K562 (cell line): Measurements from ENCODE around the gene OLFML3. TPM values are rescaled to one million over a fixed set of nuclear protein-coding genes. Genes with fewer than 3 reads are reported as not detected.

Experiments
- BRF2 ChIP-seq: IDR thresholded peaks from 3 replicates; pipeline ENCODE4 v1.6.1; 2011; ENCODE audit warnings: borderline replicate concordance, mild to moderate bottlenecking; ENCODE audit not compliant: insufficient read length, insufficient read depth
- CEBPG ChIP-seq, 3 experiments: fragments of 200-800 bp in 1 of 3; sonication (Bioruptor generic) in 1 of 3; sonication (generic) in 1 of 3; formaldehyde crosslinking in 1 of 3; IDR thresholded peaks in 2 of 3; conservative IDR thresholded peaks in 1 of 3; 2 replicates each; pipeline versions ENCODE4 v1.6.1 to v1.8.0; 2016 to 2022; ENCODE audit warnings: missing compliant biosample characterization in 2 of 3, missing genetic modification characterization in 2 of 3, mild to moderate bottlenecking in 1 of 3, missing genetic modification reagents in 1 of 3
- FOXJ2 ChIP-seq: fragments of 200-800 bp; sonication (Bioruptor generic); IDR thresholded peaks from 2 replicates; pipeline ENCODE4 v1.6.1; 2016; ENCODE audit warnings: missing genetic modification characterization, missing compliant biosample characterization
- GTF2B ChIP-seq: IDR thresholded peaks from 2 replicates; pipeline ENCODE4 v1.6.1; 2011; ENCODE audit not compliant: insufficient read length; ENCODE audit errors: extremely low read depth
- MAFG ChIP-seq: fragments of 450-650 bp; conservative IDR thresholded peaks from 2 replicates; pipeline ENCODE4 v1.6.1; 2016; ENCODE audit warnings: missing genetic modification characterization, missing compliant biosample characterization
- MEF2A ChIP-seq: IDR thresholded peaks from 2 replicates; pipeline ENCODE4 v1.6.1; 2011; ENCODE audit warnings: low read depth, mild to moderate bottlenecking, low read length, moderate library complexity; ENCODE audit not compliant: control insufficient read depth
- ZBTB7A ChIP-seq: IDR thresholded peaks from 2 replicates; pipeline ENCODE4 v1.6.1; 2011; ENCODE audit warnings: low read depth, mild to moderate bottlenecking, low read length, moderate library complexity, borderline replicate concordance; ENCODE audit not compliant: control insufficient read depth
- ZNF740 ChIP-seq, 3 experiments: fragments of 200-800 bp in 1 of 3; sonication (Bioruptor generic) in 1 of 3; sonication (generic) in 1 of 3; formaldehyde crosslinking in 1 of 3; IDR thresholded peaks; 2 replicates each; pipeline versions ENCODE4 v1.6.1 to v1.8.0; 2016 to 2022; ENCODE audit warnings: mild to moderate bottlenecking in 2 of 3, missing compliant biosample characterization in 2 of 3, missing genetic modification characterization in 2 of 3, missing genetic modification reagents in 1 of 3
- polyA plus RNA-seq, 8 experiments: library from polyadenylated mRNA; depleted of rRNA in 4 of 8; stranded (reverse) in 5 of 8; unstranded in 3 of 8; fragments of >200 nt; fragmentation: Nextera tagmentation in 2 of 8; fragmentation: Illumina TruSeq in 1 of 8; extraction: Ambion mirVana in 2 of 8; extraction: Trizol in 1 of 8; gene quantifications; 2 replicates each; pipeline versions ENCODE4 v1.2.1 to v1.2.3, GENCODE V29; 2011 to 2014; ENCODE audit warnings: inconsistent platforms in 1 of 8, missing spikeins in 1 of 8
- total RNA-seq, 7 experiments: library from RNA; depleted of rRNA in 6 of 7; stranded (reverse); fragments of >200 nt in 6 of 7; fragmentation: Illumina TruSeq in 2 of 7; extraction: Trizol in 2 of 7; gene quantifications; 2 replicates each; pipeline versions ENCODE4 v1.2.1 to v1.2.3, GENCODE V29; 2011 to 2021; ENCODE audit warnings: low replicate concordance in 1 of 7
- TF ChIP-seq, protein P1 (sequence below): fragments of 250-450 bp; sonication (Bioruptor Pico); IDR thresholded peaks from 2 replicates; pipeline ENCODE4 v1.4.0; 2020; ENCODE audit warnings: mild to moderate bottlenecking, moderate library complexity
- TF ChIP-seq, protein P2 (sequence below): fragments of 250-450 bp; sonication (Bioruptor Pico); IDR thresholded peaks from 2 replicates; pipeline ENCODE4 v1.8.0; 2021; ENCODE audit warnings: moderate library complexity, mild to moderate bottlenecking, inconsistent platforms
- TF ChIP-seq, protein P3 (sequence below): fragments of 200-800 bp; sonication (Bioruptor generic); IDR thresholded peaks from 2 replicates; pipeline ENCODE4 v1.6.1; 2017; ENCODE audit warnings: missing genetic modification characterization, missing compliant biosample characterization
- TF ChIP-seq, protein P4 (sequence below): fragments of 450-650 bp; formaldehyde crosslinking; IDR thresholded peaks from 2 replicates; pipeline ENCODE4 v1.4.0; 2020; ENCODE audit warnings: mild to moderate bottlenecking, moderate library complexity

The OLFML3 gene
- total and polyA plus RNA-seq, 9 of the 15 experiments (the other 6 are each of a cell fraction or from before 2014, with no cell fraction given): 0.07 to 0.13 (median 0.07) TPM; not detected in 6

DNA sequence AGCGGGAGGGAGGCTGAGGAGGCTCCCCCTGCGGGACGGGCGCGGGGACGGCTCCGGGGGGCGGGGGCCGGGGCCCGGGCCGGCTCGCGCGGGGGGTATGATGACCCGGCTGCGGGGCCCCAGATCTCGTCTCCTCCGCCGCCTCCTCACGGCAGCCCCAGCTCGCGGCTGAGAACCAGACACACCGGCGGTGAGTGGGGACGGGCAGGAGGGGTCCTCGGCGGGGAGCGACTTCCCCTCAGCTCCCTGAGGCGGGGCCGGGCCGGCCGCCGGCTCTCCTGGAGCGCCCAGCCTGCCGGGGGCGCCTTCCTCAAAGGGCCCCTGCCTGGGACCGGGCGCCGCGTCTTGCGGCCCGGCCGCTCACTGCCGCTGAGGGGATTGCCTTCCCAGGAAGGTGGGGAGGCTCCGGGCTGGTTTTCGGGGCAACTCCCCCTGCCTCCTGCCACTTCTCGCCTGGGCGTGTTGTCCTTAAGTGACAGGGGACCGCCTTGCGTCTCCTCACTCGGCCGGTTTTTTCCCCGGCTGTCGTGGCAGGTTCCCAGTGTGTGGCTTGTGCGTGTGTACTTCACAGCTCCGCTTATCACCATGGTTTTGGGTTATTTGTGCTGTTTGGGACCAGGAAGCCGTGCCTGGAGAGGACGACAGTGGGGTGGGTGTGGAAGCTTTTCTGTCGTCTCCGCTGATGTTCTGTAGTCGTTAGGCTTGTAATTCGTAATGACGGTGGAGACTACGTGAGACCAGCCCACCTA is 49.4 kb upstream of the OLFML3 start (continued):
- no peak for TF ChIP-seq GTF2B
- TF ChIP-seq ZNF740 (CRISPR knock-in tag; IDR thresholded peaks at IDR 0.05): peak; percentile 39
- no peak for TF ChIP-seq ZNF740 (tag; IDR thresholded peaks at IDR 0.05)
- TF ChIP-seq MEF2A: no peak
- TF ChIP-seq, protein P1, sequence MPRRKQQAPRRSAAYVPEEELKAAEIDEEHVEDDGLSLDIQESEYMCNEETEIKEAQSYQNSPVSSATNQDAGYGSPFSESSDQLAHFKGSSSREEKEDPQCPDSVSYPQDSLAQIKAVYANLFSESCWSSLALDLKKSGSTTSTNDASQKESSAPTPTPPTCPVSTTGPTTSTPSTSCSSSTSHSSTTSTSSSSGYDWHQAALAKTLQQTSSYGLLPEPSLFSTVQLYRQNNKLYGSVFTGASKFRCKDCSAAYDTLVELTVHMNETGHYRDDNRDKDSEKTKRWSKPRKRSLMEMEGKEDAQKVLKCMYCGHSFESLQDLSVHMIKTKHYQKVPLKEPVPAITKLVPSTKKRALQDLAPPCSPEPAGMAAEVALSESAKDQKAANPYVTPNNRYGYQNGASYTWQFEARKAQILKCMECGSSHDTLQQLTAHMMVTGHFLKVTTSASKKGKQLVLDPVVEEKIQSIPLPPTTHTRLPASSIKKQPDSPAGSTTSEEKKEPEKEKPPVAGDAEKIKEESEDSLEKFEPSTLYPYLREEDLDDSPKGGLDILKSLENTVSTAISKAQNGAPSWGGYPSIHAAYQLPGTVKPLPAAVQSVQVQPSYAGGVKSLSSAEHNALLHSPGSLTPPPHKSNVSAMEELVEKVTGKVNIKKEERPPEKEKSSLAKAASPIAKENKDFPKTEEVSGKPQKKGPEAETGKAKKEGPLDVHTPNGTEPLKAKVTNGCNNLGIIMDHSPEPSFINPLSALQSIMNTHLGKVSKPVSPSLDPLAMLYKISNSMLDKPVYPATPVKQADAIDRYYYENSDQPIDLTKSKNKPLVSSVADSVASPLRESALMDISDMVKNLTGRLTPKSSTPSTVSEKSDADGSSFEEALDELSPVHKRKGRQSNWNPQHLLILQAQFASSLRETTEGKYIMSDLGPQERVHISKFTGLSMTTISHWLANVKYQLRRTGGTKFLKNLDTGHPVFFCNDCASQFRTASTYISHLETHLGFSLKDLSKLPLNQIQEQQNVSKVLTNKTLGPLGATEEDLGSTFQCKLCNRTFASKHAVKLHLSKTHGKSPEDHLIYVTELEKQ: no peak
- TF ChIP-seq, protein P2, sequence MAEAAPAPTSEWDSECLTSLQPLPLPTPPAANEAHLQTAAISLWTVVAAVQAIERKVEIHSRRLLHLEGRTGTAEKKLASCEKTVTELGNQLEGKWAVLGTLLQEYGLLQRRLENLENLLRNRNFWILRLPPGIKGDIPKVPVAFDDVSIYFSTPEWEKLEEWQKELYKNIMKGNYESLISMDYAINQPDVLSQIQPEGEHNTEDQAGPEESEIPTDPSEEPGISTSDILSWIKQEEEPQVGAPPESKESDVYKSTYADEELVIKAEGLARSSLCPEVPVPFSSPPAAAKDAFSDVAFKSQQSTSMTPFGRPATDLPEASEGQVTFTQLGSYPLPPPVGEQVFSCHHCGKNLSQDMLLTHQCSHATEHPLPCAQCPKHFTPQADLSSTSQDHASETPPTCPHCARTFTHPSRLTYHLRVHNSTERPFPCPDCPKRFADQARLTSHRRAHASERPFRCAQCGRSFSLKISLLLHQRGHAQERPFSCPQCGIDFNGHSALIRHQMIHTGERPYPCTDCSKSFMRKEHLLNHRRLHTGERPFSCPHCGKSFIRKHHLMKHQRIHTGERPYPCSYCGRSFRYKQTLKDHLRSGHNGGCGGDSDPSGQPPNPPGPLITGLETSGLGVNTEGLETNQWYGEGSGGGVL (CRISPR knock-in tag): no peak
- TF ChIP-seq, protein P3, sequence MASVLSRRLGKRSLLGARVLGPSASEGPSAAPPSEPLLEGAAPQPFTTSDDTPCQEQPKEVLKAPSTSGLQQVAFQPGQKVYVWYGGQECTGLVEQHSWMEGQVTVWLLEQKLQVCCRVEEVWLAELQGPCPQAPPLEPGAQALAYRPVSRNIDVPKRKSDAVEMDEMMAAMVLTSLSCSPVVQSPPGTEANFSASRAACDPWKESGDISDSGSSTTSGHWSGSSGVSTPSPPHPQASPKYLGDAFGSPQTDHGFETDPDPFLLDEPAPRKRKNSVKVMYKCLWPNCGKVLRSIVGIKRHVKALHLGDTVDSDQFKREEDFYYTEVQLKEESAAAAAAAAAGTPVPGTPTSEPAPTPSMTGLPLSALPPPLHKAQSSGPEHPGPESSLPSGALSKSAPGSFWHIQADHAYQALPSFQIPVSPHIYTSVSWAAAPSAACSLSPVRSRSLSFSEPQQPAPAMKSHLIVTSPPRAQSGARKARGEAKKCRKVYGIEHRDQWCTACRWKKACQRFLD (CRISPR knock-in tag): 0 out of 2 replicates have a peak, but pooled peaks have one; percentile 70
- TF ChIP-seq ZBTB7A: peak; percentile 70; the same call in 1 of the 2 replicates
- no peak for TF ChIP-seq CEBPG (CRISPR knock-in tag; IDR thresholded peaks at IDR 0.05)
- TF ChIP-seq CEBPG (tag; conservative IDR thresholded peaks at IDR 0.05 in 1 of 2, IDR thresholded peaks at IDR 0.05 in 1 of 2): no peak
- TF ChIP-seq MAFG (tag): no peak
- TF ChIP-seq FOXJ2 (tag): no peak
- TF ChIP-seq BRF2: no peak
- TF ChIP-seq, protein P4, sequence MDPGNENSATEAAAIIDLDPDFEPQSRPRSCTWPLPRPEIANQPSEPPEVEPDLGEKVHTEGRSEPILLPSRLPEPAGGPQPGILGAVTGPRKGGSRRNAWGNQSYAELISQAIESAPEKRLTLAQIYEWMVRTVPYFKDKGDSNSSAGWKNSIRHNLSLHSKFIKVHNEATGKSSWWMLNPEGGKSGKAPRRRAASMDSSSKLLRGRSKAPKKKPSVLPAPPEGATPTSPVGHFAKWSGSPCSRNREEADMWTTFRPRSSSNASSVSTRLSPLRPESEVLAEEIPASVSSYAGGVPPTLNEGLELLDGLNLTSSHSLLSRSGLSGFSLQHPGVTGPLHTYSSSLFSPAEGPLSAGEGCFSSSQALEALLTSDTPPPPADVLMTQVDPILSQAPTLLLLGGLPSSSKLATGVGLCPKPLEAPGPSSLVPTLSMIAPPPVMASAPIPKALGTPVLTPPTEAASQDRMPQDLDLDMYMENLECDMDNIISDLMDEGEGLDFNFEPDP (CRISPR knock-in tag): no peak
